Measurements from ENCODE around the gene KIF2C. TPM values are rescaled to one million over a fixed set of nuclear protein-coding genes. Genes with fewer than 3 reads are reported as not detected.
A peak's percentile ranks its signal among the peaks of the same experiment; 100 is the strongest.

KIF2C gene
- polyA plus RNA-seq, 2 of the 4 experiments (the other 2 are of a cell fraction) = 26.9 to 40.5 TPM

GRCh38 chr1:44719318-44719717, 20.3 kb upstream of the KIF2C start:
- ChIA-PET CTCF (interaction anchor here (0.6 to 1.8 kb wide), 5 partner anchors 10 to 75 kb away, joined by 3 to 8 read pairs (median 4); partner anchors contain the start of genes BEST4 and RNU5D-1), POLR2A (no interaction called here)
- Histone ChIP-seq H3K4me2 (no peak overlapping the region), H3K9me3 (no peaks in the 10 kb centered on the region), H3K4me1 (peaks cover 6% of the 10 kb centered on the region; the same call in 1 of the 3 replicates), H3K27ac (no peak overlapping the region), H3K4me3 (no peak overlapping the region)
- DNase-seq (ENCODE audit: low read depth in 1 of 2, low spot score in 1 of 2) = no peak
- TF ChIP-seq RCOR1 (IDR thresholded peaks at IDR 0.05; ENCODE audit: low read depth, low read length) = no peak
- no peak for TF ChIP-seq SREBF2 (IDR thresholded peaks at IDR 0.05)
- no peak for TF ChIP-seq RFX5 (IDR thresholded peaks at IDR 0.05)
- TF ChIP-seq ZC3H11A (IDR thresholded peaks at IDR 0.05) = no peak
- TF ChIP-seq HOXB13 (CRISPR knock-in tag; IDR thresholded peaks at IDR 0.05; ENCODE audit: low read depth) = no peak
- no peak for TF ChIP-seq MYC (IDR thresholded peaks at IDR 0.05; ENCODE audit: borderline replicate concordance, low read length)
- no peak for TF ChIP-seq NFE2L2 (conservative IDR thresholded peaks at IDR 0.05; ENCODE audit: low read length)
- TF ChIP-seq KDM1A (IDR thresholded peaks at IDR 0.05; ENCODE audit: low read depth) = no peak
- no peak for TF ChIP-seq ELK1 (IDR thresholded peaks at IDR 0.05; ENCODE audit: low read depth, low read length)
- no peak for TF ChIP-seq EHMT2 (IDR thresholded peaks at IDR 0.05; ENCODE audit: low read depth)
- TF ChIP-seq HEYL (CRISPR knock-in tag; IDR thresholded peaks at IDR 0.05) = no peak
- no peak for TF ChIP-seq FOSL2 (IDR thresholded peaks at IDR 0.05)
- TF ChIP-seq FOSL2 (CRISPR knock-in tag; IDR thresholded peaks at IDR 0.05) = no peak
- no peak for TF ChIP-seq RAD21 (conservative IDR thresholded peaks at IDR 0.05 in 1 of 2, IDR thresholded peaks at IDR 0.05 in 1 of 2)
- no peak for TF ChIP-seq BHLHE40 (IDR thresholded peaks at IDR 0.05; ENCODE audit: low read depth, low read length)
- no peak for TF ChIP-seq JUN (IDR thresholded peaks at IDR 0.05)
- no peak for FAIRE-seq
- 77% methylated on average over 5 of the region's 5 CpGs for WGBS (ENCODE audit: missing lambda C conversion rate)
- ATAC-seq = no peak

- no peak for ATAC-seq
- no peak for TF ChIP-seq BHLHE40 (IDR thresholded peaks at IDR 0.05; ENCODE audit: low read depth, low read length)
- TF ChIP-seq RARB (CRISPR knock-in tag; IDR thresholded peaks at IDR 0.05) = no peak
- H3K27ac ChIP-seq = no peak overlapping the region
- H3K4me2 ChIP-seq = no peak overlapping the region
- peaks cover 6% of the 10 kb centered on the region; the same call in 1 of the 3 replicates for H3K4me1 ChIP-seq
- no peak overlapping the region for H3K4me3 ChIP-seq
- ChIA-PET CTCF (interaction anchor here (0.6 kb wide), 1 partner anchor 68 kb away, joined by 3 read pairs; the partner anchor contains the start of gene BEST4), POLR2A (interaction anchor here (2.0 kb wide), 1 partner anchor 46 kb away, joined by 28 read pairs; the partner anchor contains the start of genes ARMH1 and TMEM53)
- 87% methylated on average over 4 of the region's 4 CpGs for WGBS (ENCODE audit: missing lambda C conversion rate)
- DNase-seq (ENCODE audit: low read depth in 1 of 2, low spot score in 1 of 2) = no peak
- no peak for FAIRE-seq
- H3K9me3 ChIP-seq = no peaks in the 10 kb centered on the region
These were observed 19.4 kb upstream of the KIF2C start for GRCh38 chr1:44720281-44720680.

- Histone ChIP-seq H3K9me3 (no peaks in the 10 kb centered on the region), H3K4me1 (peaks cover 8% of the 10 kb centered on the region; the same call in 1 of the 3 replicates), H3K4me2 (peak overlapping the region; percentile 51), H3K4me3 (no peak overlapping the region), H3K27ac (peak overlapping the region; percentile 84 to 90)
- 6% methylated on average over 14 of the region's 14 CpGs for WGBS (ENCODE audit: missing lambda C conversion rate)
- DNase-seq (ENCODE audit: low read depth in 1 of 2, low spot score in 1 of 2) (peak; percentile 93 to 95), FAIRE-seq (no peak), ATAC-seq (peak; percentile 96 to 98)
- ChIA-PET CTCF (interaction anchor here (1.1 to 2.1 kb wide), 2 partner anchors 9 to 35 kb away, joined by 3 to 22 read pairs; partner anchors contain the start of gene RNU5D-1), POLR2A (interaction anchor here (0.5 to 2.0 kb wide), 21 partner anchors 9 to 800 kb away, joined by 3 to 137 read pairs (median 6); partner anchors contain the start of genes ARMH1, EIF2B3, PLK3 and PRDX1)
- no peak for TF ChIP-seq PHF8 (IDR thresholded peaks at IDR 0.05; ENCODE audit: borderline replicate concordance, low read depth)
- peak; percentile 100 for TF ChIP-seq JUN (IDR thresholded peaks at IDR 0.05)
- peak; percentile 100 for TF ChIP-seq RARB (CRISPR knock-in tag; IDR thresholded peaks at IDR 0.05)
- TF ChIP-seq SMC3 (IDR thresholded peaks at IDR 0.05) = no peak
- TF ChIP-seq NR3C1 (IDR thresholded peaks at IDR 0.05) = no peak
- peak; percentile 81; the same call in 1 of the 2 replicates for TF ChIP-seq MAZ (IDR thresholded peaks at IDR 0.05; ENCODE audit: borderline replicate concordance, low read depth, low read length)
- no peak for TF ChIP-seq RFX5 (IDR thresholded peaks at IDR 0.05)
- no peak for TF ChIP-seq POLR2AphosphoS2 (conservative IDR thresholded peaks at IDR 0.05; ENCODE audit: low read length)
- TF ChIP-seq ELK1 (IDR thresholded peaks at IDR 0.05; ENCODE audit: low read depth, low read length) = no peak
- peak; percentile 95 for TF ChIP-seq ATOH8 (CRISPR knock-in tag; IDR thresholded peaks at IDR 0.05; ENCODE audit: low read depth)
- peak; percentile 100 for TF ChIP-seq POLR2A (IDR thresholded peaks at IDR 0.05; ENCODE audit: low read length)
- TF ChIP-seq FOXS1 (CRISPR knock-in tag; IDR thresholded peaks at IDR 0.05) = peak; percentile 70; the same call in 1 of the 2 replicates
- peak; percentile 97 for TF ChIP-seq HMGXB4 (CRISPR knock-in tag; IDR thresholded peaks at IDR 0.05; ENCODE audit: borderline replicate concordance)
These were observed 17.9 kb upstream of the KIF2C start for GRCh38 chr1:44721485-44722361.
